Peyer's patch (tissue), 4 donors: ENCODE results near the gene SLC41A3.

Experiments used
- POLR2A ChIP-seq, 2 donors: fragments of 450-650 bp; IDR thresholded peaks; one replicate each; pipeline ENCODE4 v1.5.1; 2017; ENCODE audit warnings: antibody characterized with exemption in 2 of 2, mild to moderate bottlenecking in 2 of 2, moderate library complexity in 2 of 2
- TF ChIP-seq, protein P1 (sequence below), 6 experiments: fragments of 450-650 bp in 4 of 6; fragments of 200-600 bp in 2 of 6; sonication (generic) in 1 of 6; IDR thresholded peaks; one replicate each; pipeline ENCODE4 v1.5.1; 2017 to 2019; ENCODE audit warnings: antibody characterized with exemption in 6 of 6, mild to moderate bottlenecking in 3 of 6, moderate library complexity in 1 of 6

DNA sequence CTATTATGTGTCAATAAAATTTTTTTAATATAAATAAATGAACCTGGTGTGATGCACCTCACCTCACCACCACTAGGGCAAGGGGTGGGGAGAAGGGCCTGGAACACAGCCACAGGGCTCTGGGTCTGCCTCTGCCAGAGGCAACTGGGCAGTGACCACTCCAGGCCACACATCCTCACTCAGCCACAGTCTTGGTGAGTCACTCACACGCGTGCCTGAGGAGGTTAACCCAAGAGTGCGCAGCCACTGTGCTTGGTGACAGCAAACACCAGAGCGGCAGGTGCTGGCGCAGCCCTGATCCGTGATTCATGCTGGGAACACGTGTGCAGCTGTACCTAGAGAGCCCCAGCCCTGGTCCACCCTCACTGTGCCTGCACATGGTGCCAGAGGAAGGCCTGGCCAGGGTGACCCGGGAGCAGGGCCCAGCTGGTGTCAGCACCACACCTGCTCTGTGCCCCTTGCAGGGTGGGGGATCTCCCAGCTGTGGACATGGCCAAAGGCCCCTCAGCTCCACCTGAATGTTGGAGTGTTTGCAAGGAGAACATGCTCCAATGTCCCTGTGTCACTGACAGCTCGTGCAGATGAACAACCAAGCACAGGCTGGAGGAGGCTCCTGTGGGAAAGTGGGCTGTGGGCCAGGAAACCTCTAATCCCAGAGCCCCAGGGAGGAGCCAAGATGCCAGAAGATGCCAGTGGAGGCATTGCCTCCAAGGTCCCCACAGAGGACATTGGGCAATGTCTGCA lies 2.1 kb downstream of the SLC41A3 start:
- TF ChIP-seq, protein P1, sequence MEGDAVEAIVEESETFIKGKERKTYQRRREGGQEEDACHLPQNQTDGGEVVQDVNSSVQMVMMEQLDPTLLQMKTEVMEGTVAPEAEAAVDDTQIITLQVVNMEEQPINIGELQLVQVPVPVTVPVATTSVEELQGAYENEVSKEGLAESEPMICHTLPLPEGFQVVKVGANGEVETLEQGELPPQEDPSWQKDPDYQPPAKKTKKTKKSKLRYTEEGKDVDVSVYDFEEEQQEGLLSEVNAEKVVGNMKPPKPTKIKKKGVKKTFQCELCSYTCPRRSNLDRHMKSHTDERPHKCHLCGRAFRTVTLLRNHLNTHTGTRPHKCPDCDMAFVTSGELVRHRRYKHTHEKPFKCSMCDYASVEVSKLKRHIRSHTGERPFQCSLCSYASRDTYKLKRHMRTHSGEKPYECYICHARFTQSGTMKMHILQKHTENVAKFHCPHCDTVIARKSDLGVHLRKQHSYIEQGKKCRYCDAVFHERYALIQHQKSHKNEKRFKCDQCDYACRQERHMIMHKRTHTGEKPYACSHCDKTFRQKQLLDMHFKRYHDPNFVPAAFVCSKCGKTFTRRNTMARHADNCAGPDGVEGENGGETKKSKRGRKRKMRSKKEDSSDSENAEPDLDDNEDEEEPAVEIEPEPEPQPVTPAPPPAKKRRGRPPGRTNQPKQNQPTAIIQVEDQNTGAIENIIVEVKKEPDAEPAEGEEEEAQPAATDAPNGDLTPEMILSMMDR (IDR thresholded peaks at IDR 0.05): peak in 5 of 6 experiments; percentile 20 to 62 (median 32)
- TF ChIP-seq POLR2A (IDR thresholded peaks at IDR 0.05): peak in 1 of 2 donors; percentile 50
